ENCODE data around the gene CAMK2A. TPM values are rescaled to one million over a fixed set of nuclear protein-coding genes. Genes with fewer than 3 reads are reported as not detected.

Gene CAMK2A
- total and polyA plus RNA-seq, 4 donors: under 0.01 TPM; not detected in 3

GRCh38 chr5:150299571-150300327 is 10.2 kb upstream of the CAMK2A start:
- WGBS: 84% methylated on average over 6 of the region's 6 CpGs
- Histone ChIP-seq H3K9ac (ENCODE audit: low read depth in 1 of 2, low read length in 2 of 2) (no peak overlapping the region), H3K4me3 (ENCODE audit: low read depth in 1 of 3, low read length in 3 of 3) (no peak overlapping the region), H3K27ac (ENCODE audit: low read depth in 1 of 2, low read length in 2 of 2) (no peak overlapping the region), H3K27me3 (ENCODE audit: control insufficient read depth in 4 of 4, insufficient read depth in 4 of 4, low read length in 3 of 4) (peaks cover 0 to 5% (median under 1%) of the 10 kb centered on the region in 4 donors), H3K4me1 (ENCODE audit: control insufficient read depth in 4 of 4, insufficient read depth in 4 of 4, low read length in 3 of 4) (peaks cover 6 to 10% (median 8%) of the 10 kb centered on the region in 4 donors), H3K9me3 (ENCODE audit: control insufficient read depth in 4 of 4, low read length in 3 of 4) (no peaks in the 10 kb centered on the region), H3K36me3 (ENCODE audit: control insufficient read depth in 4 of 4, insufficient read depth in 3 of 4, low read depth in 1 of 4, low read length in 3 of 4) (peaks cover 0 to under 1% (median 0%) of the 10 kb centered on the region in 4 donors)
- TF ChIP-seq SP1 (IDR thresholded peaks at IDR 0.05) (no peak), HNF4A (conservative IDR thresholded peaks at IDR 0.05) (no peak), GABPA (IDR thresholded peaks at IDR 0.05 in 1 of 2, conservative IDR thresholded peaks at IDR 0.05 in 1 of 2) (no peak), RAD21 (IDR thresholded peaks at IDR 0.05) (no peak), ZBTB33 (IDR thresholded peaks at IDR 0.05) (no peak), FOXA2 (IDR thresholded peaks at IDR 0.05) (no peak), MAX (IDR thresholded peaks at IDR 0.05) (no peak), FOXA1 (IDR thresholded peaks at IDR 0.05) (no peak), TAF1 (conservative IDR thresholded peaks at IDR 0.05) (no peak), RXRA (IDR thresholded peaks at IDR 0.05) (no peak), JUND (IDR thresholded peaks at IDR 0.05) (no peak), YY1 (IDR thresholded peaks at IDR 0.05) (no peak), EGR1 (IDR thresholded peaks at IDR 0.05; ENCODE audit: low read depth in 2 of 2) (no peak), HNF4G (IDR thresholded peaks at IDR 0.05) (no peak), NR2F2 (IDR thresholded peaks at IDR 0.05) (no peak)
- TF ChIP-seq, protein P1, sequence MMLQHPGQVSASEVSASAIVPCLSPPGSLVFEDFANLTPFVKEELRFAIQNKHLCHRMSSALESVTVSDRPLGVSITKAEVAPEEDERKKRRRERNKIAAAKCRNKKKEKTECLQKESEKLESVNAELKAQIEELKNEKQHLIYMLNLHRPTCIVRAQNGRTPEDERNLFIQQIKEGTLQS (IDR thresholded peaks at IDR 0.05): no peak
- TF ChIP-seq, protein P2, sequence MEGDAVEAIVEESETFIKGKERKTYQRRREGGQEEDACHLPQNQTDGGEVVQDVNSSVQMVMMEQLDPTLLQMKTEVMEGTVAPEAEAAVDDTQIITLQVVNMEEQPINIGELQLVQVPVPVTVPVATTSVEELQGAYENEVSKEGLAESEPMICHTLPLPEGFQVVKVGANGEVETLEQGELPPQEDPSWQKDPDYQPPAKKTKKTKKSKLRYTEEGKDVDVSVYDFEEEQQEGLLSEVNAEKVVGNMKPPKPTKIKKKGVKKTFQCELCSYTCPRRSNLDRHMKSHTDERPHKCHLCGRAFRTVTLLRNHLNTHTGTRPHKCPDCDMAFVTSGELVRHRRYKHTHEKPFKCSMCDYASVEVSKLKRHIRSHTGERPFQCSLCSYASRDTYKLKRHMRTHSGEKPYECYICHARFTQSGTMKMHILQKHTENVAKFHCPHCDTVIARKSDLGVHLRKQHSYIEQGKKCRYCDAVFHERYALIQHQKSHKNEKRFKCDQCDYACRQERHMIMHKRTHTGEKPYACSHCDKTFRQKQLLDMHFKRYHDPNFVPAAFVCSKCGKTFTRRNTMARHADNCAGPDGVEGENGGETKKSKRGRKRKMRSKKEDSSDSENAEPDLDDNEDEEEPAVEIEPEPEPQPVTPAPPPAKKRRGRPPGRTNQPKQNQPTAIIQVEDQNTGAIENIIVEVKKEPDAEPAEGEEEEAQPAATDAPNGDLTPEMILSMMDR (IDR thresholded peaks at IDR 0.05; ENCODE audit: low read depth, low read length, missing input control): no peak
- TF ChIP-seq, protein P3, sequence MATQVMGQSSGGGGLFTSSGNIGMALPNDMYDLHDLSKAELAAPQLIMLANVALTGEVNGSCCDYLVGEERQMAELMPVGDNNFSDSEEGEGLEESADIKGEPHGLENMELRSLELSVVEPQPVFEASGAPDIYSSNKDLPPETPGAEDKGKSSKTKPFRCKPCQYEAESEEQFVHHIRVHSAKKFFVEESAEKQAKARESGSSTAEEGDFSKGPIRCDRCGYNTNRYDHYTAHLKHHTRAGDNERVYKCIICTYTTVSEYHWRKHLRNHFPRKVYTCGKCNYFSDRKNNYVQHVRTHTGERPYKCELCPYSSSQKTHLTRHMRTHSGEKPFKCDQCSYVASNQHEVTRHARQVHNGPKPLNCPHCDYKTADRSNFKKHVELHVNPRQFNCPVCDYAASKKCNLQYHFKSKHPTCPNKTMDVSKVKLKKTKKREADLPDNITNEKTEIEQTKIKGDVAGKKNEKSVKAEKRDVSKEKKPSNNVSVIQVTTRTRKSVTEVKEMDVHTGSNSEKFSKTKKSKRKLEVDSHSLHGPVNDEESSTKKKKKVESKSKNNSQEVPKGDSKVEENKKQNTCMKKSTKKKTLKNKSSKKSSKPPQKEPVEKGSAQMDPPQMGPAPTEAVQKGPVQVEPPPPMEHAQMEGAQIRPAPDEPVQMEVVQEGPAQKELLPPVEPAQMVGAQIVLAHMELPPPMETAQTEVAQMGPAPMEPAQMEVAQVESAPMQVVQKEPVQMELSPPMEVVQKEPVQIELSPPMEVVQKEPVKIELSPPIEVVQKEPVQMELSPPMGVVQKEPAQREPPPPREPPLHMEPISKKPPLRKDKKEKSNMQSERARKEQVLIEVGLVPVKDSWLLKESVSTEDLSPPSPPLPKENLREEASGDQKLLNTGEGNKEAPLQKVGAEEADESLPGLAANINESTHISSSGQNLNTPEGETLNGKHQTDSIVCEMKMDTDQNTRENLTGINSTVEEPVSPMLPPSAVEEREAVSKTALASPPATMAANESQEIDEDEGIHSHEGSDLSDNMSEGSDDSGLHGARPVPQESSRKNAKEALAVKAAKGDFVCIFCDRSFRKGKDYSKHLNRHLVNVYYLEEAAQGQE (IDR thresholded peaks at IDR 0.05): no peak
- no peak for DNase-seq (ENCODE audit: low spot score)
